PC-9 (cell line): ENCODE data around the gene PIGB.

Source experiments
- CTCF ChIP-seq: fragments of 200-600 bp; sonication (generic); conservative IDR thresholded peaks from 2 replicates; pipeline ENCODE4 v1.6.1; 2017; ENCODE audit warnings: mixed run types, antibody characterized with exemption, mild to moderate bottlenecking, moderate library complexity
- EZH2 ChIP-seq: fragments of 200-600 bp; sonication (generic); IDR thresholded peaks from 2 replicates; pipeline ENCODE4 v1.8.0; 2017; ENCODE audit warnings: antibody characterized with exemption, low read depth

GRCh38 chr15:55319537-55320237, 665 bp downstream of the PIGB start:
- TF ChIP-seq CTCF (no peak), EZH2 (no peak)
